HepG2 (cell line): ENCODE results near the gene ALG9. TPM values are rescaled to one million over a fixed set of nuclear protein-coding genes. Genes with fewer than 3 reads are reported as not detected.

Source experiments
- AGO2 ChIP-seq: fragments of 200-400 bp; formaldehyde crosslinking; optimal IDR thresholded peaks from 2 replicates; pipeline ENCODE3; 2017; ENCODE audit warnings: mild to moderate bottlenecking, low read depth, low read length, moderate library complexity
- CEBPG ChIP-seq: IDR thresholded peaks from 2 replicates; pipeline ENCODE4 v1.6.1; 2016
- DNMT3B ChIP-seq: conservative IDR thresholded peaks from 2 replicates; pipeline ENCODE4 v1.6.1; 2016; ENCODE audit warnings: missing biosample characterization, control low read depth
- FOXA3 ChIP-seq: IDR thresholded peaks from 2 replicates; pipeline ENCODE4 v1.6.1; 2016; ENCODE audit warnings: missing genetic modification reagents, missing compliant biosample characterization
- HOXD1 ChIP-seq: sonication (generic); formaldehyde crosslinking; IDR thresholded peaks from 2 replicates; pipeline ENCODE4 v1.5.0; 2020; ENCODE audit warnings: missing genetic modification reagents
- KDM6A ChIP-seq: IDR thresholded peaks from 2 replicates; pipeline ENCODE4 v1.6.1; 2016; ENCODE audit warnings: low read depth
- MAFF ChIP-seq: IDR thresholded peaks from 2 replicates; pipeline ENCODE4 v1.6.1; 2011; ENCODE audit warnings: low read depth, low read length, improper control_type of control experiment
- MBNL3 ChIP-seq: fragments of 250-450 bp; sonication (Bioruptor Pico); conservative IDR thresholded peaks from 2 replicates; pipeline ENCODE4 v1.8.0; 2022; ENCODE audit warnings: mild to moderate bottlenecking, inconsistent platforms
- SNAI1 ChIP-seq: sonication (generic); formaldehyde crosslinking; IDR thresholded peaks from 2 replicates; pipeline ENCODE4 v1.5.0; 2020; ENCODE audit warnings: mild to moderate bottlenecking, missing genetic modification reagents, borderline replicate concordance
- SNRNP70 ChIP-seq: fragments of 200-400 bp; formaldehyde crosslinking; IDR thresholded peaks from 2 replicates; pipeline ENCODE4 v1.6.1; 2017; ENCODE audit warnings: mild to moderate bottlenecking, low read depth, low read length, moderate library complexity
- SUZ12 ChIP-seq: fragments of 150-350 bp; IDR thresholded peaks from 2 replicates; pipeline ENCODE4 v1.6.1; 2014; ENCODE audit warnings: low read depth, low read length
- ZBTB7B ChIP-seq: sonication (generic); formaldehyde crosslinking; IDR thresholded peaks from 2 replicates; pipeline ENCODE4 v1.4.0; 2020; ENCODE audit warnings: missing genetic modification reagents
- ZEB1 ChIP-seq: IDR thresholded peaks from 2 replicates; pipeline ENCODE4 v1.6.1; 2012; ENCODE audit warnings: mild to moderate bottlenecking, low read depth, inconsistent platforms; ENCODE audit not compliant: insufficient replicate concordance
- ZGPAT ChIP-seq: IDR thresholded peaks from 2 replicates; pipeline ENCODE4 v1.6.1; 2016; ENCODE audit warnings: mild to moderate bottlenecking
- ZNF225 ChIP-seq: sonication (generic); formaldehyde crosslinking; IDR thresholded peaks from 2 replicates; pipeline ENCODE4 v1.4.0; 2020; ENCODE audit warnings: mild to moderate bottlenecking, missing genetic modification reagents
- ZNF34 ChIP-seq: sonication (generic); formaldehyde crosslinking; IDR thresholded peaks from 2 replicates; pipeline ENCODE4 v1.4.0; 2020; ENCODE audit warnings: mild to moderate bottlenecking, missing genetic modification reagents, borderline replicate concordance
- ZNF546 ChIP-seq: sonication (generic); formaldehyde crosslinking; conservative IDR thresholded peaks from 2 replicates; pipeline ENCODE4 v1.8.1; 2023; ENCODE audit warnings: mild to moderate bottlenecking, missing genetic modification reagents
- ZNF660 ChIP-seq: sonication (generic); formaldehyde crosslinking; IDR thresholded peaks from 2 replicates; pipeline ENCODE4 v1.5.1; 2020; ENCODE audit warnings: mild to moderate bottlenecking, low read depth, missing genetic modification reagents, borderline replicate concordance
- ZNF691 ChIP-seq: sonication (generic); formaldehyde crosslinking; IDR thresholded peaks from 2 replicates; pipeline ENCODE4 v1.4.0; 2020; ENCODE audit warnings: missing genetic modification reagents, low read depth, mild to moderate bottlenecking, borderline replicate concordance
- ZNF777 ChIP-seq: sonication (generic); formaldehyde crosslinking; IDR thresholded peaks from 2 replicates; pipeline ENCODE4 v1.4.0; 2020; ENCODE audit warnings: missing genetic modification reagents
- ZNF879 ChIP-seq: sonication (generic); formaldehyde crosslinking; IDR thresholded peaks from 2 replicates; pipeline ENCODE4 v1.8.1; 2023; ENCODE audit warnings: missing genetic modification reagents
- ZNF891 ChIP-seq: sonication (generic); formaldehyde crosslinking; IDR thresholded peaks from 2 replicates; pipeline ENCODE4 v1.5.0; 2020; ENCODE audit warnings: mild to moderate bottlenecking, missing genetic modification reagents
- polyA plus RNA-seq, 8 experiments: library from polyadenylated mRNA; depleted of rRNA in 3 of 8; stranded (reverse) in 7 of 8; unstranded in 1 of 8; fragments of >200 nt; fragmentation: Illumina TruSeq in 4 of 8; extraction: Trizol in 4 of 8; gene quantifications; 2 replicates each; pipeline versions ENCODE4 v1.2.1 to v1.2.3, GENCODE V29; 2011 to 2016; ENCODE audit warnings: low read depth in 4 of 8, missing spikeins in 1 of 8, mixed read lengths in 1 of 8; ENCODE audit not compliant: insufficient read depth in 1 of 8
- total RNA-seq, 5 experiments: library from RNA; depleted of rRNA; stranded (reverse); fragments of >200 nt; fragmentation: Illumina TruSeq; extraction: Trizol; gene quantifications; 2 replicates each; pipeline ENCODE4 v1.2.3, GENCODE V29; 2016; ENCODE audit warnings: low read depth in 1 of 5
- TF ChIP-seq, protein P1 (sequence below): sonication (generic); formaldehyde crosslinking; IDR thresholded peaks from 2 replicates; pipeline ENCODE4 v1.9.0; 2021; ENCODE audit warnings: mild to moderate bottlenecking, missing genetic modification reagents

The ALG9 gene
- total and polyA plus RNA-seq, 2 of the 13 experiments (the other 11 are each of a cell fraction or from before 2014, with no cell fraction given): 39.4 to 40.6 TPM

GRCh38 chr11:111878849-111879636 is 7.7 kb upstream of the ALG9 start, which contains the start of the genes CFAP68 and FDXACB1 (continued):
- no peak; the same call in 1 of the 2 replicates for TF ChIP-seq MAFF
- TF ChIP-seq MBNL3 (CRISPR knock-in tag): no peak
- no peak for TF ChIP-seq SNRNP70
- TF ChIP-seq ZNF891 (CRISPR knock-in tag): peak; percentile 68
- peak; percentile 38; the same call in 1 of the 2 replicates for TF ChIP-seq ZNF777 (CRISPR knock-in tag)
- no peak for TF ChIP-seq ZNF225
- no peak; the same call in 1 of the 2 replicates for TF ChIP-seq ZNF546 (CRISPR knock-in tag)
- TF ChIP-seq SUZ12: no peak
- peak; percentile 81; the same call in 1 of the 2 replicates for TF ChIP-seq HOXD1 (CRISPR knock-in tag)
- TF ChIP-seq ZBTB7B: peak; percentile 37; the same call in 1 of the 2 replicates
- TF ChIP-seq, protein P1, sequence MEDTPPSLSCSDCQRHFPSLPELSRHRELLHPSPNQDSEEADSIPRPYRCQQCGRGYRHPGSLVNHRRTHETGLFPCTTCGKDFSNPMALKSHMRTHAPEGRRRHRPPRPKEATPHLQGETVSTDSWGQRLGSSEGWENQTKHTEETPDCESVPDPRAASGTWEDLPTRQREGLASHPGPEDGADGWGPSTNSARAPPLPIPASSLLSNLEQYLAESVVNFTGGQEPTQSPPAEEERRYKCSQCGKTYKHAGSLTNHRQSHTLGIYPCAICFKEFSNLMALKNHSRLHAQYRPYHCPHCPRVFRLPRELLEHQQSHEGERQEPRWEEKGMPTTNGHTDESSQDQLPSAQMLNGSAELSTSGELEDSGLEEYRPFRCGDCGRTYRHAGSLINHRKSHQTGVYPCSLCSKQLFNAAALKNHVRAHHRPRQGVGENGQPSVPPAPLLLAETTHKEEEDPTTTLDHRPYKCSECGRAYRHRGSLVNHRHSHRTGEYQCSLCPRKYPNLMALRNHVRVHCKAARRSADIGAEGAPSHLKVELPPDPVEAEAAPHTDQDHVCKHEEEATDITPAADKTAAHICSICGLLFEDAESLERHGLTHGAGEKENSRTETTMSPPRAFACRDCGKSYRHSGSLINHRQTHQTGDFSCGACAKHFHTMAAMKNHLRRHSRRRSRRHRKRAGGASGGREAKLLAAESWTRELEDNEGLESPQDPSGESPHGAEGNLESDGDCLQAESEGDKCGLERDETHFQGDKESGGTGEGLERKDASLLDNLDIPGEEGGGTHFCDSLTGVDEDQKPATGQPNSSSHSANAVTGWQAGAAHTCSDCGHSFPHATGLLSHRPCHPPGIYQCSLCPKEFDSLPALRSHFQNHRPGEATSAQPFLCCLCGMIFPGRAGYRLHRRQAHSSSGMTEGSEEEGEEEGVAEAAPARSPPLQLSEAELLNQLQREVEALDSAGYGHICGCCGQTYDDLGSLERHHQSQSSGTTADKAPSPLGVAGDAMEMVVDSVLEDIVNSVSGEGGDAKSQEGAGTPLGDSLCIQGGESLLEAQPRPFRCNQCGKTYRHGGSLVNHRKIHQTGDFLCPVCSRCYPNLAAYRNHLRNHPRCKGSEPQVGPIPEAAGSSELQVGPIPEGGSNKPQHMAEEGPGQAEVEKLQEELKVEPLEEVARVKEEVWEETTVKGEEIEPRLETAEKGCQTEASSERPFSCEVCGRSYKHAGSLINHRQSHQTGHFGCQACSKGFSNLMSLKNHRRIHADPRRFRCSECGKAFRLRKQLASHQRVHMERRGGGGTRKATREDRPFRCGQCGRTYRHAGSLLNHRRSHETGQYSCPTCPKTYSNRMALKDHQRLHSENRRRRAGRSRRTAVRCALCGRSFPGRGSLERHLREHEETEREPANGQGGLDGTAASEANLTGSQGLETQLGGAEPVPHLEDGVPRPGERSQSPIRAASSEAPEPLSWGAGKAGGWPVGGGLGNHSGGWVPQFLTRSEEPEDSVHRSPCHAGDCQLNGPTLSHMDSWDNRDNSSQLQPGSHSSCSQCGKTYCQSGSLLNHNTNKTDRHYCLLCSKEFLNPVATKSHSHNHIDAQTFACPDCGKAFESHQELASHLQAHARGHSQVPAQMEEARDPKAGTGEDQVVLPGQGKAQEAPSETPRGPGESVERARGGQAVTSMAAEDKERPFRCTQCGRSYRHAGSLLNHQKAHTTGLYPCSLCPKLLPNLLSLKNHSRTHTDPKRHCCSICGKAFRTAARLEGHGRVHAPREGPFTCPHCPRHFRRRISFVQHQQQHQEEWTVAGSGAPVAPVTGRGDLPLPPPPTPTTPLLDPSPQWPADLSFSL (CRISPR knock-in tag): no peak
- TF ChIP-seq ZNF879 (CRISPR knock-in tag): no peak
- peak; percentile 89 for TF ChIP-seq ZGPAT
- peak; percentile 55; the same call in 1 of the 2 replicates for TF ChIP-seq ZNF691
- 0 out of 2 replicates have a peak, but pooled peaks have one; percentile 50 for TF ChIP-seq ZNF34 (CRISPR knock-in tag)
- TF ChIP-seq FOXA3 (CRISPR knock-in tag): peak; percentile 52
- no peak; the same call in 1 of the 2 replicates for TF ChIP-seq CEBPG (CRISPR knock-in tag)
- TF ChIP-seq AGO2: no peak
- TF ChIP-seq KDM6A (CRISPR knock-in tag): no peak
- TF ChIP-seq DNMT3B (CRISPR knock-in tag): peak; percentile 60; the same call in 1 of the 2 replicates
- peak; percentile 54 for TF ChIP-seq ZEB1
- TF ChIP-seq ZNF660 (CRISPR knock-in tag): no peak
- TF ChIP-seq SNAI1 (CRISPR knock-in tag): peak; percentile 35; the same call in 1 of the 2 replicates
